22Rv1 (cell line): ENCODE measurements around the gene PDE3B.

Experiments
- ZFX ChIP-seq: fragments of 450-650 bp; IDR thresholded peaks from 2 replicates; pipeline ENCODE4 v1.6.1; 2017; ENCODE audit warnings: antibody characterized with exemption, borderline replicate concordance
- TF ChIP-seq, protein P1 (sequence below): fragments of 450-650 bp; IDR thresholded peaks from 2 replicates; pipeline ENCODE4 v1.5.1; 2017; ENCODE audit warnings: mild to moderate bottlenecking

DNA sequence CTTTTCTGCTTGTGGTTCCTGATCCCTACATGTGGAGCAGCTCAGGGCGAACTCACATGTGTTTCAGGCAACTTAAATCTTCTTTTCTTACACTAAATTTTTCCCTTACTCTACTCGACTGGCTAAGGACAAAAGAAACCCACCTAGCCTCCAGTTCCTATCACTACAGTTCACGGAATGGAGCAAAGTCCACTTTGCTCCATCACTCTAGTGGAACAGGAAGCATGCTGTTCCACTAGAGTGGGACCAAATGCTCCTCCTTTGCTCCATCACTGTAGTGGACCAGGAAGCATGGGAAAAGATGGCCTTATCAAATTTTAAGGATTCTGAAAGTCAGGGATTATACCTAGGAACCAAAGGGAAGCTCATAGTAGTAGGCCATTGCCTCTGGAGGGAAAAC lies 36.1 kb downstream of the PDE3B start:
- TF ChIP-seq, protein P1, sequence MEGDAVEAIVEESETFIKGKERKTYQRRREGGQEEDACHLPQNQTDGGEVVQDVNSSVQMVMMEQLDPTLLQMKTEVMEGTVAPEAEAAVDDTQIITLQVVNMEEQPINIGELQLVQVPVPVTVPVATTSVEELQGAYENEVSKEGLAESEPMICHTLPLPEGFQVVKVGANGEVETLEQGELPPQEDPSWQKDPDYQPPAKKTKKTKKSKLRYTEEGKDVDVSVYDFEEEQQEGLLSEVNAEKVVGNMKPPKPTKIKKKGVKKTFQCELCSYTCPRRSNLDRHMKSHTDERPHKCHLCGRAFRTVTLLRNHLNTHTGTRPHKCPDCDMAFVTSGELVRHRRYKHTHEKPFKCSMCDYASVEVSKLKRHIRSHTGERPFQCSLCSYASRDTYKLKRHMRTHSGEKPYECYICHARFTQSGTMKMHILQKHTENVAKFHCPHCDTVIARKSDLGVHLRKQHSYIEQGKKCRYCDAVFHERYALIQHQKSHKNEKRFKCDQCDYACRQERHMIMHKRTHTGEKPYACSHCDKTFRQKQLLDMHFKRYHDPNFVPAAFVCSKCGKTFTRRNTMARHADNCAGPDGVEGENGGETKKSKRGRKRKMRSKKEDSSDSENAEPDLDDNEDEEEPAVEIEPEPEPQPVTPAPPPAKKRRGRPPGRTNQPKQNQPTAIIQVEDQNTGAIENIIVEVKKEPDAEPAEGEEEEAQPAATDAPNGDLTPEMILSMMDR, result no peak
- no peak for TF ChIP-seq ZFX
